Glomerular visceral epithelial cell (primary cell): ENCODE measurements around the gene GOLGA6L24.
"Not testable (repeated sequence)": the region's sequence is repeated elsewhere in the genome, so short reads cannot be mapped to it uniquely, and the experiment has no call there.

Experiments used
- DNase-seq: peaks from one replicate; pipeline ENCODE4 v3.0.0-alpha.2; 2016; ENCODE audit errors: extremely low spot score

Gene GOLGA6L24

GRCh38 chr15:28357984-28358383 lies at the start of gene GOLGA6L24:
GOLGA6L24 (minus strand) TSS chr15:28358084; CDS start chr15:28358023, 61 bp downstream.
- not testable (repeated sequence) for DNase-seq

GRCh38 chr15:28402774-28403435 lies 45.0 kb upstream of the GOLGA6L24 start:
- not testable (repeated sequence) for DNase-seq

- not testable (repeated sequence) for DNase-seq
Measured at GRCh38 chr15:28396022-28396421, 38.1 kb upstream of the GOLGA6L24 start.

GRCh38 chr15:28380053-28380452 lies 22.2 kb upstream of the GOLGA6L24 start:
- DNase-seq: not testable (repeated sequence)

GRCh38 chr15:28378364-28378763 lies 20.5 kb upstream of the GOLGA6L24 start, which contains the start of gene GOLGA8F:
GOLGA8F (plus strand) TSS chr15:28378664; CDS start chr15:28378762, 98 bp downstream.
- not testable (repeated sequence) for DNase-seq

GRCh38 chr15:28365502-28365901 lies 7.6 kb upstream of the GOLGA6L24 start:
- not testable (repeated sequence) for DNase-seq

GRCh38 chr15:28322129-28322588 lies 35.7 kb downstream of the GOLGA6L24 start, which contains the start of gene HERC2:
HERC2 (minus strand) TSS chr15:28322179; CDS start chr15:28321433, 746 bp downstream.
- DNase-seq: not testable (repeated sequence)

GRCh38 chr15:28321358-28322078 lies 36.4 kb downstream of the GOLGA6L24 start:
- not testable (repeated sequence) for DNase-seq

GRCh38 chr15:28319725-28320124 lies 38.2 kb downstream of the GOLGA6L24 start:
- DNase-seq: not testable (repeated sequence)

GRCh38 chr15:28318828-28319227 lies 39.1 kb downstream of the GOLGA6L24 start:
- DNase-seq: not testable (repeated sequence)

- not testable (repeated sequence) for DNase-seq
Measured at GRCh38 chr15:28318122-28318521, 39.8 kb downstream of the GOLGA6L24 start.

- DNase-seq: not testable (repeated sequence)
Measured at GRCh38 chr15:28316958-28317357, 40.9 kb downstream of the GOLGA6L24 start.

GRCh38 chr15:28310454-28310853 lies 47.4 kb downstream of the GOLGA6L24 start:
- not testable (repeated sequence) for DNase-seq

- DNase-seq: not testable (repeated sequence)
Measured at GRCh38 chr15:28308718-28309117, 49.2 kb downstream of the GOLGA6L24 start.
